GM12878 (cell line): ENCODE data around the gene HINT2. TPM values are rescaled to one million over a fixed set of nuclear protein-coding genes. Genes with fewer than 3 reads are reported as not detected.

Source experiments
- ATAC-seq: fragments of 200-7000 bp; cut with Tn5 transposase; 3 replicates; pipeline ENCODE4 v1.9.1; 2020; ENCODE audit warnings: mild to moderate bottlenecking, moderate library complexity
- BruUV-seq: library from RNA; stranded (reverse); fragments of 400-500 nt; replicated peaks from 2 replicates; lab custom pipeline; 2021; lab: Mats Ljungman, UMichigan
- CTCF ChIA-PET: fragments of 300-600 bp; sonication (Branson Sonifier 250); formaldehyde crosslinking; extraction: SDS; loops from one replicate; lab custom pipeline; 2021; ENCODE audit warnings: inconsistent platforms; lab: Yijun Ruan, JAX
- POLR2A ChIA-PET: fragments of 350-600 bp; formaldehyde crosslinking; extraction: SDS; loops from one replicate; lab custom pipeline; 2021; ENCODE audit warnings: inconsistent platforms; lab: Charles Lee
- RAD21 ChIA-PET: fragments of 300-600 bp; sonication (Branson Sonifier 250); formaldehyde crosslinking; loops from one replicate; lab custom pipeline; 2023; ENCODE audit warnings: antibody characterized with exemption; ENCODE audit not compliant: unreplicated experiment; lab: Charles Lee
- SMC1A ChIA-PET: fragments of 300-600 bp; sonication (Branson Sonifier 250); formaldehyde crosslinking; loops from one replicate; lab custom pipeline; 2023; ENCODE audit not compliant: unreplicated experiment, uncharacterized antibody; lab: Charles Lee
- DNase-seq: peaks from one replicate; pipeline ENCODE4 v3.0.0-alpha.2; 2011; ENCODE audit warnings: low read depth, low spot score
- FAIRE-seq: peaks from 3 replicates; lab custom pipeline; 2011; peaks lifted over from hg19 to GRCh38; lab: Jason Lieb, UNC
- H2AFZ ChIP-seq: 2 replicates; pipeline ENCODE4 v1.6.0; 2011; ENCODE audit warnings: low read depth, low read length, control low read depth; ENCODE audit not compliant: control insufficient read depth
- H3K27ac ChIP-seq: 2 replicates; pipeline ENCODE4 v1.5.1; 2011; ENCODE audit warnings: control low read depth; ENCODE audit not compliant: control insufficient read depth, insufficient read depth
- H3K27me3 ChIP-seq, 2 experiments: replicated peaks in 1 of 2; 2 replicates each; pipeline versions ENCODE4 v1.6.0 to v1.6.1; 2011; ENCODE audit warnings: low read length in 1 of 2; ENCODE audit not compliant: control insufficient read depth in 2 of 2, insufficient read depth in 2 of 2
- H3K36me3 ChIP-seq, 2 experiments: 2 replicates each; pipeline ENCODE4 v1.5.1; 2011; ENCODE audit warnings: low read length in 1 of 2; ENCODE audit not compliant: control insufficient read depth in 2 of 2, insufficient read depth in 2 of 2
- H3K4me1 ChIP-seq: 2 replicates; pipeline ENCODE4 v1.6.1; 2011; ENCODE audit warnings: mild to moderate bottlenecking, low read length, moderate library complexity, mixed read lengths; ENCODE audit not compliant: control insufficient read depth, insufficient read depth
- H3K4me2 ChIP-seq: 2 replicates; pipeline ENCODE4 v1.6.0; 2011; ENCODE audit warnings: control low read depth; ENCODE audit not compliant: control insufficient read depth, insufficient read depth
- H3K4me3 ChIP-seq: fragments of 200-600 bp; sonication (generic); 2 replicates; pipeline ENCODE4 v1.5.1; 2016
- H3K79me2 ChIP-seq: 2 replicates; pipeline ENCODE4 v1.6.0; 2011; ENCODE audit warnings: low read length; ENCODE audit not compliant: control insufficient read depth, insufficient read depth
- H3K9ac ChIP-seq: 2 replicates; pipeline ENCODE4 v1.8.0; 2011; ENCODE audit warnings: low read length, control low read depth, mixed read lengths; ENCODE audit not compliant: control insufficient read depth, insufficient read depth
- H3K9me3 ChIP-seq: replicated peaks from 3 replicates; pipeline ENCODE4 v1.5.1; 2011; ENCODE audit warnings: mild to moderate bottlenecking, low read length; ENCODE audit not compliant: control insufficient read depth, insufficient read depth
- H4K20me1 ChIP-seq: 2 replicates; pipeline ENCODE4 v1.6.0; 2011; ENCODE audit not compliant: control insufficient read depth, insufficient read depth
- ATF2 ChIP-seq: IDR thresholded peaks from 2 replicates; pipeline ENCODE4 v1.6.1; 2012; ENCODE audit warnings: low read length, inconsistent platforms
- BCLAF1 ChIP-seq: fragments of 450-650 bp; IDR thresholded peaks from 2 replicates; pipeline ENCODE4 v1.6.1; 2017; ENCODE audit warnings: antibody characterized with exemption, mild to moderate bottlenecking, moderate library complexity
- EP300 ChIP-seq, 2 experiments: fragments of 150-350 bp in 1 of 2; IDR thresholded peaks; 2 replicates each; pipeline ENCODE4 v1.6.1; 2011 to 2012; ENCODE audit warnings: low read depth in 2 of 2, low read length in 2 of 2, borderline replicate concordance in 1 of 2, improper control_type of control experiment in 1 of 2, inconsistent platforms in 1 of 2; ENCODE audit not compliant: control insufficient read depth in 1 of 2
- HDAC2 ChIP-seq: fragments of 200-600 bp; sonication (generic); IDR thresholded peaks from 2 replicates; pipeline ENCODE4 v1.6.1; 2017
- IKZF1 ChIP-seq: fragments of 450-650 bp; conservative IDR thresholded peaks from 2 replicates; pipeline ENCODE4 v1.6.1; 2017; ENCODE audit warnings: antibody characterized with exemption, mild to moderate bottlenecking
- KAT2A ChIP-seq: conservative IDR thresholded peaks from 2 replicates; pipeline ENCODE4 v1.6.1; 2011; ENCODE audit warnings: low read depth, low read length; ENCODE audit not compliant: control insufficient read depth
- NFIC ChIP-seq: IDR thresholded peaks from 2 replicates; pipeline ENCODE4 v1.6.1; 2012; ENCODE audit warnings: low read depth, mild to moderate bottlenecking, inconsistent platforms, low read length, moderate library complexity
- NR2C2 ChIP-seq: IDR thresholded peaks from 2 replicates; pipeline ENCODE4 v1.6.1; 2011; ENCODE audit warnings: borderline replicate concordance, low read depth; ENCODE audit not compliant: control insufficient read depth, insufficient read length
- POLR2A ChIP-seq: IDR thresholded peaks from 2 replicates; pipeline ENCODE4 v1.6.1; 2011; ENCODE audit warnings: low read depth, mild to moderate bottlenecking, low read length
- STAT1 ChIP-seq: fragments of 450-650 bp; conservative IDR thresholded peaks from 2 replicates; pipeline ENCODE4 v1.6.1; 2014; ENCODE audit warnings: antibody characterized with exemption, mild to moderate bottlenecking
- SUZ12 ChIP-seq: fragments of 200-600 bp; sonication (generic); IDR thresholded peaks from one replicate; pipeline ENCODE4 v1.6.1; 2018; ENCODE audit warnings: antibody characterized with exemption, mild to moderate bottlenecking; ENCODE audit not compliant: unreplicated experiment
- WRNIP1 ChIP-seq: IDR thresholded peaks from 2 replicates; pipeline ENCODE4 v1.6.1; 2011; ENCODE audit warnings: low read depth, low read length, improper control_type of control experiment, borderline replicate concordance
- YBX1 ChIP-seq: fragments of 450-650 bp; IDR thresholded peaks from 2 replicates; pipeline ENCODE4 v1.6.1; 2016; ENCODE audit warnings: antibody characterized with exemption
- WGBS: methylation state at CpG from one replicate; pipeline ENCODE4 v1.1.6; 2016; ENCODE audit warnings: low lambda C conversion rate; ENCODE audit not compliant: insufficient replicate concordance, insufficient coverage; ENCODE audit errors: missing lambda C conversion rate; 5-methylcytosine and 5-hydroxymethylcytosine counted together
- in situ Hi-C: fragments of 300-500 bp; cut with MboI; formaldehyde crosslinking; loops from 9 replicates; pipeline ENCODE4 v1.14.3; 2018; ENCODE audit warnings: mixed read lengths
- intact Hi-C: fragments of 100-400 bp; cut with micrococcal nuclease; formaldehyde crosslinking; loops from one replicate; pipeline ENCODE4 v1.14.2; 2022; ENCODE audit not compliant: unreplicated experiment
- polyA plus RNA-seq, 11 experiments: library from polyadenylated mRNA; depleted of rRNA in 4 of 11; unstranded in 6 of 11; stranded (reverse) in 5 of 11; fragments of >200 nt; fragmentation: Nextera tagmentation in 4 of 11; fragmentation: Illumina TruSeq in 1 of 11; extraction: Ambion mirVana in 4 of 11; extraction: Trizol in 1 of 11; gene quantifications; 1 replicate in 1 of 11; 2 replicates in 10 of 11; pipeline versions ENCODE4 v1.2.1 to v1.2.3, GENCODE V29; 2011 to 2016; ENCODE audit warnings: inconsistent platforms in 2 of 11, missing spikeins in 2 of 11, low read depth in 1 of 11
- total RNA-seq, 4 experiments: library from RNA; depleted of rRNA in 3 of 4; stranded (reverse); fragments of >200 nt in 3 of 4; fragmentation: Illumina TruSeq in 1 of 4; extraction: Trizol in 1 of 4; gene quantifications; 2 replicates each; pipeline versions ENCODE4 v1.2.1 to v1.2.3, GENCODE V29; 2013 to 2021

The HINT2 gene
- total and polyA plus RNA-seq, 10 of the 15 experiments (the other 5 are each of a cell fraction or from before 2014, with no cell fraction given): 12.1 to 144 (median 51.7) TPM

DNA sequence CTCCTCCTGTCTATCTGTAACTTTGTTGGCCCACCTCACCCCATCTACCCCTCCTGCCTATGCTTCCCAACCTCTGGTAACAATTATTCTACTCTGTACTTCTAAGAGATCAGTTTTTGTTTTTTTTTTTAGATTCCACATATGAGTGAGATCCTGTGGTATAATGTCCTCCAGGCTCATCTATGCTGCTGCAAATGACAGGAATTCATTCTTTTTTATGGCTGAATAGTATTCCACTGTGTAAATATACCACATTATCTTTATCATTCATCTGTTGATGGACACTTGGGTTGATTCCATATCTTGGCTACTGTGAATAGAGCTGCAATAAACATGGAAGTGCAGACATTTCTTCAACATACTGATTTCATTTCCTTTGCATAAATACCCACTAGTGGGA, 31.4 kb downstream of the HINT2 start:
- no peak overlapping the region for H3K4me3 ChIP-seq
- H3K4me1 ChIP-seq: no peaks in the 10 kb centered on the region
- H4K20me1 ChIP-seq: no peaks in the 10 kb centered on the region
- RAD21 ChIA-PET: no interaction called here
- H3K27me3 ChIP-seq: no peaks in the 10 kb centered on the region
- CTCF ChIA-PET: interaction anchor here (2.0 to 3.9 kb wide), 2 partner anchors 43 to 99 kb away, joined by 6 to 13 read pairs; no protein-coding TSS in a partner anchor
- H3K36me3 ChIP-seq: peaks cover 2 to 6% of the 10 kb centered on the region in 2 experiments
- no peak for ATAC-seq
- H3K79me2 ChIP-seq: no peaks in the 10 kb centered on the region
- POLR2A ChIA-PET: interaction anchor here (0.6 kb wide), 1 partner anchor 123 kb away, joined by 4 read pairs; no protein-coding TSS in a partner anchor
- in situ Hi-C loops (no loop called here), intact Hi-C loops (no loop called here)
- TF ChIP-seq HDAC2 (no peak), YBX1 (no peak), NFIC (no peak), SUZ12 (no peak), EP300 (IDR thresholded peaks at IDR 0.05; ENCODE audit: borderline replicate concordance in 1 of 2, control insufficient read depth in 1 of 2, low read depth in 2 of 2, low read length in 2 of 2) (no peak), WRNIP1 (no peak), POLR2A (no peak), IKZF1 (no peak), STAT1 (no peak)
- DNase-seq: no peak
- SMC1A ChIA-PET: interaction anchor here (1.2 to 1.6 kb wide), 3 partner anchors 11 to 23 kb away, joined by 3 to 7 read pairs (median 3); no protein-coding TSS in a partner anchor
- no peak for FAIRE-seq
- BruUV-seq: no TSS peak
- H3K9me3 ChIP-seq: no peaks in the 10 kb centered on the region
- no peak overlapping the region for H3K9ac ChIP-seq
- no peak overlapping the region for H3K27ac ChIP-seq
- H3K4me2 ChIP-seq: no peak overlapping the region
- H2AFZ ChIP-seq: no peak overlapping the region

DNA sequence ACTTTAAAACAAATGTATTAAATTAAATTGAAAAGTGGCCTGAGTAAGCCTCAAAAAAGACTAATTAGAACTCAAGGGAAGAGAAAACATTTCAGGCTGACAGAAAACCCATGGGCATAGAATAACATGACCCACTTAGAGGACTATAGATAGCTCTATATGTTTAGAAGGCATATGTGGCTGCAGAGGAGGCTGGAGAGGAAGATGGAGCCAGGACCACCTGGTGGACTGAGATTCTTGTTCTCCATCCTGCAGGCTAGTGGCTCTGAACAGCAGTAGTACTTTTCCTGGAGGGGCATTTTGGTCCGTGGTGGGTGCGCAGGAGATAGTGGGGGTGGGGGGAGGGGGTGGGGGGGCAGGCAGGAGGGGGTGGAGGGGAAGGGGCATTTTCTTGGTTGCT, 33.8 kb downstream of the HINT2 start:
- Histone ChIP-seq H3K9ac (no peak overlapping the region), H3K4me3 (no peak overlapping the region), H3K36me3 (peaks cover 2 to 6% of the 10 kb centered on the region in 2 experiments; a peak in 3 of 4 replicates), H3K4me2 (no peak overlapping the region), H3K79me2 (no peaks in the 10 kb centered on the region), H3K4me1 (no peaks in the 10 kb centered on the region), H3K27me3 (no peaks in the 10 kb centered on the region), H3K27ac (no peak overlapping the region), H3K9me3 (no peaks in the 10 kb centered on the region), H4K20me1 (no peaks in the 10 kb centered on the region), H2AFZ (no peak overlapping the region)
- FAIRE-seq (no peak), ATAC-seq (no peak), DNase-seq (no peak)
- TSS peak; percentile 59 for BruUV-seq
- ChIA-PET CTCF (interaction anchor here (0.6 to 2.0 kb wide), 4 partner anchors 9 to 683 kb away, joined by 3 to 6 read pairs (median 4); no protein-coding TSS in a partner anchor), SMC1A (interaction anchor here (0.9 kb wide), 1 partner anchor 59 kb away, joined by 3 read pairs; no protein-coding TSS in a partner anchor), POLR2A (no interaction called here), RAD21 (no interaction called here)
- in situ Hi-C loops: no loop called here
- WGBS: 100% methylated on average over 1 of the region's 2 CpGs
- intact Hi-C loops: no loop called here
- no peak for TF ChIP-seq KAT2A
- no peak for TF ChIP-seq NR2C2
- no peak for TF ChIP-seq BCLAF1
- TF ChIP-seq ATF2: no peak
